Endothelial cell of umbilical vein (primary cell): ENCODE measurements around the gene PUDP. TPM values are rescaled to one million over a fixed set of nuclear protein-coding genes. Genes with fewer than 3 reads are reported as not detected.

ENCODE experiments used
- BruUV-seq: library from RNA; stranded (reverse); fragments of 400-500 nt; replicated peaks from 2 replicates; lab custom pipeline; 2021; lab: Mats Ljungman, UMichigan
- CTCF ChIA-PET: fragments of 300-600, 350-600 bp; sonication (Branson Sonifier 250); formaldehyde crosslinking; loops from one replicate; lab custom pipeline; 2021; ENCODE audit warnings: antibody characterized with exemption, inconsistent platforms; lab: Charles Lee
- POLR2A ChIA-PET: fragments of 300-600, 350-600 bp; sonication (Branson Sonifier 250); formaldehyde crosslinking; loops from one replicate; lab custom pipeline; 2021; ENCODE audit warnings: antibody characterized with exemption, inconsistent platforms; lab: Charles Lee
- DNase-seq: peaks from one replicate; pipeline ENCODE4 v3.0.0-alpha.2; 2011; ENCODE audit warnings: low read depth, low spot score
- FAIRE-seq: peaks from 2 replicates; lab custom pipeline; 2011; peaks lifted over from hg19 to GRCh38; lab: Jason Lieb, UNC
- H2AFZ ChIP-seq: 2 replicates; pipeline ENCODE4 v1.6.0; 2012; ENCODE audit warnings: low read depth, low read length, control low read depth, inconsistent platforms
- H3K27ac ChIP-seq: 2 replicates; pipeline ENCODE4 v1.5.1; 2011; ENCODE audit warnings: low read depth, mild to moderate bottlenecking, control low read depth, low read length, moderate library complexity; ENCODE audit not compliant: insufficient read depth
- H3K27me3 ChIP-seq, 2 experiments: 2 replicates each; pipeline versions ENCODE4 v1.6.0 to v1.6.1; 2011; ENCODE audit warnings: low read length in 2 of 2, mixed read lengths in 1 of 2; ENCODE audit not compliant: control insufficient read depth in 2 of 2, insufficient read depth in 2 of 2
- H3K36me3 ChIP-seq, 2 experiments: 2 replicates in 1 of 2; 3 replicates in 1 of 2; pipeline ENCODE4 v1.5.1; 2011; ENCODE audit warnings: low read length in 2 of 2, mild to moderate bottlenecking in 1 of 2, moderate library complexity in 1 of 2; ENCODE audit not compliant: control insufficient read depth in 2 of 2, insufficient read depth in 2 of 2; ENCODE audit errors: extremely low read depth in 1 of 2
- H3K4me1 ChIP-seq: 3 replicates; pipeline ENCODE4 v1.5.1; 2011; ENCODE audit warnings: mild to moderate bottlenecking, low read length; ENCODE audit not compliant: control insufficient read depth, insufficient read depth; ENCODE audit errors: extremely low read depth
- H3K4me2 ChIP-seq: 2 replicates; pipeline ENCODE4 v1.6.1; 2011; ENCODE audit warnings: low read length, control low read depth, mixed read lengths; ENCODE audit not compliant: insufficient read depth
- H3K4me3 ChIP-seq, 3 experiments: fragments of 200-600 bp in 1 of 3; sonication (generic), shearing (Covaris generic) in 1 of 3; replicated peaks in 1 of 3; 2 replicates each; pipeline ENCODE4 v1.5.1; 2011 to 2016; ENCODE audit warnings: control low read depth in 3 of 3, low read length in 3 of 3, mild to moderate bottlenecking in 2 of 3, inconsistent platforms in 1 of 3, low read depth in 1 of 3, moderate library complexity in 1 of 3; ENCODE audit not compliant: insufficient read depth in 1 of 3
- H3K79me2 ChIP-seq: 2 replicates; pipeline ENCODE4 v1.6.0; 2012; ENCODE audit warnings: low read length, inconsistent platforms; ENCODE audit not compliant: control insufficient read depth, insufficient read depth
- H3K9ac ChIP-seq: replicated peaks from 2 replicates; pipeline ENCODE3; 2011; ENCODE audit warnings: low read length, control low read depth; ENCODE audit not compliant: insufficient read depth; ENCODE audit errors: extremely low read depth
- H3K9me1 ChIP-seq: replicated peaks from 3 replicates; pipeline ENCODE4 v1.6.0; 2011; ENCODE audit warnings: mild to moderate bottlenecking, low read length; ENCODE audit not compliant: control insufficient read depth, insufficient read depth; ENCODE audit errors: extremely low read depth
- H3K9me3 ChIP-seq: replicated peaks from 2 replicates; pipeline ENCODE4 v1.5.1; 2012; ENCODE audit warnings: low read length, inconsistent platforms; ENCODE audit not compliant: control insufficient read depth, insufficient read depth
- H4K20me1 ChIP-seq: replicated peaks from 2 replicates; pipeline ENCODE3; 2011; ENCODE audit warnings: mild to moderate bottlenecking, low read length; ENCODE audit not compliant: control insufficient read depth, insufficient read depth; ENCODE audit errors: extremely low read depth
- EZH2 ChIP-seq: IDR thresholded peaks from 2 replicates; pipeline ENCODE4 v1.6.1; 2012; ENCODE audit warnings: borderline replicate concordance, low read depth, mild to moderate bottlenecking, moderate library complexity, low read length, inconsistent platforms; ENCODE audit not compliant: severe bottlenecking
- FOS ChIP-seq: IDR thresholded peaks from 2 replicates; pipeline ENCODE4 v1.6.1; 2011; ENCODE audit warnings: mild to moderate bottlenecking, low read length, moderate library complexity, borderline replicate concordance; ENCODE audit not compliant: insufficient read depth
- GATA2 ChIP-seq: IDR thresholded peaks from 2 replicates; pipeline ENCODE4 v1.7.0; 2011; ENCODE audit warnings: low read depth, mild to moderate bottlenecking, moderate library complexity, mixed read lengths, low read length; ENCODE audit not compliant: insufficient read length, insufficient read depth
- JUN ChIP-seq: IDR thresholded peaks from 2 replicates; pipeline ENCODE4 v1.6.1; 2011; ENCODE audit warnings: borderline replicate concordance, low read depth; ENCODE audit not compliant: insufficient read length, insufficient read depth
- MYC ChIP-seq: IDR thresholded peaks from one replicate; pipeline ENCODE4 v1.6.1; 2011; ENCODE audit warnings: mild to moderate bottlenecking, low read depth, low read length
- POLR2A ChIP-seq: IDR thresholded peaks from 2 replicates; pipeline ENCODE4 v1.6.1; 2012; ENCODE audit warnings: low read depth, mild to moderate bottlenecking, control low read depth, low read length
- POLR2AphosphoS5 ChIP-seq: IDR thresholded peaks from 2 replicates; pipeline ENCODE4 v1.6.1; 2012; ENCODE audit warnings: low read depth, mild to moderate bottlenecking, control low read depth, low read length, moderate library complexity; ENCODE audit not compliant: insufficient read depth
- dilution Hi-C: fragments of 300-500 bp; cut with MboI; formaldehyde crosslinking; loops from one replicate; pipeline ENCODE4 v1.15.0; 2019; ENCODE audit warnings: low sequenced_read_pairs; ENCODE audit not compliant: extremely low pct_ligation_motif_present
- intact Hi-C: fragments of 100-400 bp; cut with micrococcal nuclease; formaldehyde crosslinking; loops from one replicate; pipeline ENCODE4 v1.10.0; 2022
- polyA plus RNA-seq, 4 experiments: library from polyadenylated mRNA; depleted of rRNA in 3 of 4; stranded (reverse) in 3 of 4; unstranded in 1 of 4; fragments of >200 nt; gene quantifications; 2 replicates each; pipeline versions ENCODE4 v1.2.1 to v1.2.3, GENCODE V29; 2011 to 2012; ENCODE audit warnings: missing spikeins in 1 of 4
- total RNA-seq: library from RNA; stranded (reverse); gene quantifications from 2 replicates; pipeline ENCODE4 v1.2.3, GENCODE V29; 2021
- TF ChIP-seq, protein P1 (sequence below), 2 donors: IDR thresholded peaks; 1 replicate in 1 of 2; 2 replicates in 1 of 2; pipeline ENCODE4 v1.5.1; 2011; ENCODE audit warnings: low read length in 2 of 2, mild to moderate bottlenecking in 2 of 2, moderate library complexity in 2 of 2, control low read depth in 1 of 2, inconsistent platforms in 1 of 2, low read depth in 1 of 2; ENCODE audit not compliant: insufficient read depth in 1 of 2; ENCODE audit errors: extremely low read depth in 1 of 2
- TF ChIP-seq, protein P2 (sequence below): IDR thresholded peaks from 2 replicates; pipeline ENCODE4 v1.6.1; 2011; ENCODE audit not compliant: insufficient read depth, insufficient read length

Gene PUDP
- total and polyA plus RNA-seq, 2 donors (not counting 3 experiments of a cell fraction or from before 2014, with no cell fraction given): 17.3 to 22.5 TPM

DNA sequence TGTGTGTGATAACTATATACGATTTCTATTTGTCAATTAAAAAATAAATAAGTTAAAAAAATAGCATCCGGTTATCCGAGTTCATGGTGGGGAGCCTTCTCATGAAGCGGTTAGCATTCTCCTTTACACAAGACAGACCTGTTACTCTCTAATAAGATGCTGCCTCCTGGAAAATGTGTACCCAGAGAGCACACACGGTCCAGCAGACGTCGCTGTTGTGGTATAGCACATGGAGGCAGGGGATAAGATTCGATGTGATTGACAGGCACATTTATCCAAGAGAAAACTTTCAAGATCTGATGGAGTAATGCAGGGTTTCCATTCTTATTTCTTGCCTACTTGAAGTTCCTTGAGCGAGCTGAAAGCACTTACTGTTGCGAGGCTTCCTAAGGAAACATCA lies 63.1 kb downstream of the PUDP start:
- no peaks in the 10 kb centered on the region for H4K20me1 ChIP-seq
- no peak overlapping the region for H3K4me2 ChIP-seq
- no peaks in the 10 kb centered on the region for H3K9me3 ChIP-seq
- intact Hi-C loops: loop anchor here (1.0 to 5.0 kb wide), 3 partner anchors 24 to 62 kb away; partner anchors contain the start of genes PUDP and STS
- H3K27ac ChIP-seq: no peak overlapping the region
- ChIA-PET CTCF (interaction anchor here (0.9 kb wide), 1 partner anchor 24 kb away, joined by 3 read pairs; no protein-coding TSS in a partner anchor), POLR2A (no interaction called here)
- peaks cover 13% of the 10 kb centered on the region for H3K4me1 ChIP-seq
- H3K27me3 ChIP-seq: no peaks in the 10 kb centered on the region
- DNase-seq (no peak), FAIRE-seq (no peak)
- H2AFZ ChIP-seq: no peak overlapping the region
- H3K4me3 ChIP-seq: no peak overlapping the region
- TF ChIP-seq, protein P1, sequence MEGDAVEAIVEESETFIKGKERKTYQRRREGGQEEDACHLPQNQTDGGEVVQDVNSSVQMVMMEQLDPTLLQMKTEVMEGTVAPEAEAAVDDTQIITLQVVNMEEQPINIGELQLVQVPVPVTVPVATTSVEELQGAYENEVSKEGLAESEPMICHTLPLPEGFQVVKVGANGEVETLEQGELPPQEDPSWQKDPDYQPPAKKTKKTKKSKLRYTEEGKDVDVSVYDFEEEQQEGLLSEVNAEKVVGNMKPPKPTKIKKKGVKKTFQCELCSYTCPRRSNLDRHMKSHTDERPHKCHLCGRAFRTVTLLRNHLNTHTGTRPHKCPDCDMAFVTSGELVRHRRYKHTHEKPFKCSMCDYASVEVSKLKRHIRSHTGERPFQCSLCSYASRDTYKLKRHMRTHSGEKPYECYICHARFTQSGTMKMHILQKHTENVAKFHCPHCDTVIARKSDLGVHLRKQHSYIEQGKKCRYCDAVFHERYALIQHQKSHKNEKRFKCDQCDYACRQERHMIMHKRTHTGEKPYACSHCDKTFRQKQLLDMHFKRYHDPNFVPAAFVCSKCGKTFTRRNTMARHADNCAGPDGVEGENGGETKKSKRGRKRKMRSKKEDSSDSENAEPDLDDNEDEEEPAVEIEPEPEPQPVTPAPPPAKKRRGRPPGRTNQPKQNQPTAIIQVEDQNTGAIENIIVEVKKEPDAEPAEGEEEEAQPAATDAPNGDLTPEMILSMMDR (IDR thresholded peaks at IDR 0.05; ENCODE audit: extremely low read depth in 1 of 2, insufficient read depth in 1 of 2, low read depth in 1 of 2, low read length in 2 of 2): no peak
- TF ChIP-seq EZH2: no peak
- H3K9me1 ChIP-seq: no peaks in the 10 kb centered on the region
- no peak overlapping the region for H3K9ac ChIP-seq
- H3K79me2 ChIP-seq: peaks cover 4% of the 10 kb centered on the region
- H3K36me3 ChIP-seq: no peaks in the 10 kb centered on the region
- no TSS peak for BruUV-seq
- dilution Hi-C loops: no loop called here

DNA sequence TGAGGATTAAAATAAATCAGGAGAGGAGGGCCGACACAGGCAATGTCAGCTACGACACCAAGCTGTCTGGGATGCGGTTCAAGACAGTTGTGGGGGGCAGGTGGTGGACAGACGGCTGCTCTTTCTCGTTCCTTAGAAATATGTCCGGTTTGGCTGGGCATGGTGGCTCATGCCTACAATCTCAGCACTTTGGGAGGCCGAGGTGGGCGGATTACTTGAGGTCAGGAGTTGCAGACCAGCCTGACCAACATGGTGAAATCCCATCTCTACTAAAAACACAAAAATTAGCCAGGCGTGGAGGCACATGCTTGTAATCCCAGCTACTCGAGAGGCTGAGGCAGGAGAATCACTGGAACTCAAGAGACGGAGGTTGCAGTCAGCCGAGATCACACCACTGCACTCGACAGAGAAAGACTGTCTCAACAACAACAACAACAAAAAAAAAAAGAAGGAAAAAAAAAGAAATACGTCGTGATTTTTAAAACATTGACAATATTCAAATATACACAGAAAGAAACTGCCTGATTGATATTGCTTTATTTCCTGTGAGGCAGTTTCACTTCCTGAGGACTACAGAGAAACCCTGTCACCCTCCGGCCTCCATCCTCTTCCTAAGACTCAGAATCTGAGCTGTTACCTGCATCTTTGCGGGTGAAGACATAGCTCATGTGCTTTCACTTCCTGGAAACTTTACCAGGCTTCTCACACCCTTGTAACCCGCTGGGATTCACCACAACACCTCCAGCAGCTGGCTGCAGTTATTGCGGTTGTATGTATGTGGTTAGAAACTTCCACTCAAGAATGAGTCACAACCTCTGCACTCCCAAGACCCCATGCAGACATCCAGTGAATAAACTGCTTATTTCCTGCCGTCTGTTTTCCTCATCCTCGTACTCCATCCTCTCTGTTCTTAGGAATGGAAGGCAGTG lies 64.2 kb downstream of the PUDP start:
- intact Hi-C loops: loop anchor here (1.0 to 5.0 kb wide), 3 partner anchors 26 to 64 kb away; partner anchors contain the start of genes PUDP and STS
- TF ChIP-seq POLR2A (no peak), JUN (peak; percentile 41), GATA2 (no peak), MYC (no peak), EZH2 (no peak), POLR2AphosphoS5 (peak; percentile 30), FOS (peak; percentile 91)
- TF ChIP-seq, protein P1 (IDR thresholded peaks at IDR 0.05; ENCODE audit: extremely low read depth in 1 of 2, insufficient read depth in 1 of 2, low read depth in 1 of 2, low read length in 2 of 2): no peak
- TF ChIP-seq, protein P2, sequence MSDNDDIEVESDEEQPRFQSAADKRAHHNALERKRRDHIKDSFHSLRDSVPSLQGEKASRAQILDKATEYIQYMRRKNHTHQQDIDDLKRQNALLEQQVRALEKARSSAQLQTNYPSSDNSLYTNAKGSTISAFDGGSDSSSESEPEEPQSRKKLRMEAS: no peak
- POLR2A ChIA-PET: no interaction called here
- dilution Hi-C loops: no loop called here
- no peaks in the 10 kb centered on the region for H3K27me3 ChIP-seq
- CTCF ChIA-PET: interaction anchor here (0.9 kb wide), 2 partner anchors 25 to 30 kb away, joined by 3 to 4 read pairs; no protein-coding TSS in a partner anchor
- no peak overlapping the region for H3K4me3 ChIP-seq
- H3K79me2 ChIP-seq: peaks cover 4% of the 10 kb centered on the region
- peak overlapping the region; percentile 31 for H3K9ac ChIP-seq
- H3K9me3 ChIP-seq: no peaks in the 10 kb centered on the region
- peak overlapping the region; percentile 35 for H3K4me2 ChIP-seq
- H3K4me1 ChIP-seq: peaks cover 13% of the 10 kb centered on the region
- H3K36me3 ChIP-seq: no peaks in the 10 kb centered on the region
- DNase-seq: peak; percentile 71
- peak; percentile 98 for FAIRE-seq
- peak overlapping the region; percentile 61 for H3K27ac ChIP-seq
- BruUV-seq: no TSS peak
- H4K20me1 ChIP-seq: no peaks in the 10 kb centered on the region
- H2AFZ ChIP-seq: no peak overlapping the region
- no peaks in the 10 kb centered on the region for H3K9me1 ChIP-seq
